Right ventricle myocardium superior (tissue), 1 donor: ENCODE data around the gene OR13J1. TPM values are rescaled to one million over a fixed set of nuclear protein-coding genes. Genes with fewer than 3 reads are reported as not detected.

Experiments
- ATAC-seq: fragments of 200-7000 bp; cut with Tn5 transposase; one replicate; pipeline ENCODE4 v1.9.1; 2020; ENCODE audit warnings: mild to moderate bottlenecking; ENCODE audit not compliant: poor library complexity
- DNase-seq: peaks from one replicate; pipeline ENCODE4 v3.0.0-alpha.2; 2020
- intact Hi-C: fragments of 100-400 bp; cut with DNase I; formaldehyde crosslinking; loops from one replicate; pipeline ENCODE4 v1.11.2; 2022
- total RNA-seq: library from RNA; stranded (reverse); fragmentation: NEBNext Ultra II Directional; extraction: Animal tissue kit (Norgen Biotek cat#: 25700); gene quantifications from one replicate; pipeline ENCODE4 v1.2.1, GENCODE V29; 2021
- donor health status: DM: no; HTN: yes; CAD: no; lungs with severe emphysema.

Gene OR13J1
- total RNA-seq, 1 donor from 2014 or later, result not detected

DNA sequence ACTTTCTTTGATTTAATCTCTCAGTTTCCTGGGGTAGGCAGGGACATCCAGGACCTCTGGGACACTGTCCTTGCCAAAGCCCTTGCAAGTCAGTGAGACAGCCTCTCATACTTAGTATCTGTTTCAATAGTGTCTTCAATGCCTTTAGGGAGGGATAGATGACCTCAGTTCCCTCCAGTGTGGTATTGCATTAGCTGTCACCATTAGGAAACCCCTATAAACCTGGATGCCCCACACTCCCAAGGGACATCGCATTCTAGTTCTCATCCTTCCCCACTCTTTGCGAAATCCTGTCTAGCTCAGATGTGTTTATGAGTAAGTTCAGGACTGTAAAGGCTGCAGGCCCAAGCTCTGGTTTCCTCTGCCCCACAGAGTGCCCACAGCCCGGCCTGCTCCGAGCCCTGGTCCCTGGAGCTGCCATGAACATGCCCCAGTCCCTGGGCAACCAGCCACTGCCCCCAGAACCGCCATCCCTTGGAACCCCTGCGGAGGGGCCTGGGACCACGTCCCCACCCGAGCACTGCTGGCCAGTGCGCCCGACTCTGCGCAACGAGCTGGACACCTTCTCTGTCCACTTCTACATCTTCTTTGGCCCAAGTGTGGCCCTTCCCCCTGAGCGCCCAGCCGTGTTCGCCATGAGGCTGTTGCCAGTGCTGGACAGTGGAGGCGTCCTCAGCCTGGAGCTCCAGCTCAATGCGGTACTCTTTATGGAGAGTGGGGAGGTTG, 28.0 kb downstream of the OR13J1 start:
- ATAC-seq, result no peak
- intact Hi-C loops, result no loop called here
- no peak for DNase-seq

DNA sequence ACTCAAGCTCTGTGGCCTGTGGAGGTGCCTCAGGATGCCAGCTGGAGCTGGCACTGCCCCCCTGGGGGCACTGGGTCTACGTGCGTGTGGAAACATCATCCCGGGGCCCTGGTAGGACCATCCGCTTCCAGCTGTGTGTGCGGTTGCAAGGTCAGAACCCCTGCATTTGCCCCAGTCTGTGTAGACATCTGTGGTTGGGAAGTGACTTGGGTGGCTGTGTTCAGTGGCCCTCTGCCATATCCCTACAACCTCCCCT, 28.6 kb downstream of the OR13J1 start:
- ATAC-seq, result no peak

DNA sequence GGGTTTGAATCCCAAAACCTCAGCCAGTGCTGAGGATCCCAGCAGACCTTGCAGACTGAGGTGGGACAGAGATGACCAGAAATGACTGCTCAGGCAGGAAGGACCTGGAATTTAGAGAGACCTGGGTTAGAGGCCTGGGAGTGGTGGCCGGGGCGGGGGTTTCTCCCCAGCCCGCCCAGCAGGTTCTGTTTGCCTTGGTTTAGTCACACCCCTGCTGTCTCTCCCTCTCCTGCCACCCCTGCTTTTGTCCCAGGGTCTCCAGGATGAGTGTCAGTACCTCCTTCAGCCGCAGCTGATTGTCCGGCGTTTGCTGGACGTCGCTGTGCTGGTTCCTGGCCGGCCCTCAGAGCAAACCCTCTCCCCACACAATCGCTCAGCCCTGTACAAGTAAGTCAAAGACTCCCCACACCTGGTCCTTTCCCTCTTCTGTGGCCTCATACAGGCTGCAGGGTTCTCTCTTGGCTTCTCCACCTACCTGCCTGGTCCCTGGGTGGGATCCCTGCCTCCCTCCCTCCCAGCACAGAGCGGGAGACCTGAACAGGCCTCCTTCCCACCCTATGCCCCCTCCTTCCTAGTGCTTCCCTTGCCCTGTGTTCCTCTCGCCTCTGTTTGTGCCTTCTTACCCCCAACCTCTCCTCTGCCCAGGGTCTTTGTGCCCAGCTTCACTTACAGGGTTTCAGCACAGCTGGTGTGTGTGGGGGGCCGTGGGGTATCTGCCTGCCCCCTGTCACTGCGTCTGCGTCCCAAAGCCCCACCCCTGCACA, 29.1 kb downstream of the OR13J1 start:
- ATAC-seq, result no peak
- intact Hi-C loops, result no loop called here
- DNase-seq, result no peak

More for the DNA sequence above, 28.6 kb downstream of the OR13J1 start:
- no peak for DNase-seq
- intact Hi-C loops, result no loop called here

DNA sequence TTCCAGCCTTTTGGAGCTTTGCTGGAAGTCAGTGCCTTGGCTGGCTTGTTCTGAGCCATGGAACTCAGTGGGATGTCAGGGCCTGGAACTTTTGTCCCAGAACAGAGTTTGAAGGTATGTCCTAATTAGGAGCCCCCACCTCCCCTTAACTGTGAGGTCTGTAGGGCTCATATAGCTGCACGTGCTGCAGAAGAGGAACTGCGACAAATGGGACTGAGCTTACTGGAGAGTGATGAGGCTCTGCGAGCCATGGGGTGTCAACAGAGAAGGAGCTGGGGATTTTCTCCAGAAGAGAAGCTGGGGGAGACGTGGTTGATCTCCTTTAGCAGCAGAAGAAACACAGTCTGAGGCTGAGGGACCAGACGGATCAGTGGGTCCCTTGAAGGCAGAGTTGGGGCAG, 30.3 kb downstream of the OR13J1 start:
- DNase-seq, result no peak
- intact Hi-C loops, result no loop called here

DNA sequence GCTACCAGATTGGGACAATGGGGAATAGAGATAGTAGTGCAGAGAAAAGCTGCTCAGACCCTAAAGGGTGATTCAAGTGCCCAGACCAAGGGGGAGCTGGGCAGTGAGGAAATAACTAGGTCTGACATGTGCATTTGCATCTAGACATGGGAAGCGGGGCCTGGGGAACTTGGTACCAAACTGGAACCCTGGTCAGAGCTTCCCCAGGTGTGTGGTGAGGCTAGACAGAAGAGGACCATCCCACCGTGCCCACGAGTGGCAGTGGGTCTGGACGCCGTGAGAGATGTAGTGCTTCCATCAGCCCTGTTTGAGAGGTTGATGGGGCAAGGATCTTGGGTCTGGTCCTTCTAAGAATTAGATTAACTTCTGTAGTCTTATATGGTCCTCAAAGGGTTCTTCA, 33.6 kb downstream of the OR13J1 start:
- DNase-seq (no peak), ATAC-seq (no peak)
- intact Hi-C loops, result no loop called here

More for the DNA sequence above, 30.3 kb downstream of the OR13J1 start:
- ATAC-seq, result no peak

DNA sequence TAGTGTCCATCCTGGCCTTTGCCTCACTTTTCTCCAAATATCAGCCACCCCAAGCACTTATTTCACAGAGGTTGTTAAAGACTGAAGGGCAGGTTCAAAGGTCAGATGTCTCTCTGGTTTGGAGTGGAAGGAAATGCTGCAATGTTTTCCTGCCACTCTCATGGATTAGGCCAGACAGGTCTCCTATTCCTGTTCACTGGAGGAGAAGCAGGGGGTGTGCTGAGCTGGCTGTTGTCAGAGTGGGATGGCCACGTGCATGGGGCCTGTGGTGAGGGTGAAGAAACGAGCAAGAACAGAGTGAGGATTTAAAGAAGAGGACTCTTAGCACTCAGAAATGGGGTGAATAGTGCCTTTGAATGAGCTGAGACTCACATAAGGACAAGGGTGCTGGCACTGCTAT, 34.4 kb downstream of the OR13J1 start:
- intact Hi-C loops, result no loop called here
- no peak for ATAC-seq
- no peak for DNase-seq

DNA sequence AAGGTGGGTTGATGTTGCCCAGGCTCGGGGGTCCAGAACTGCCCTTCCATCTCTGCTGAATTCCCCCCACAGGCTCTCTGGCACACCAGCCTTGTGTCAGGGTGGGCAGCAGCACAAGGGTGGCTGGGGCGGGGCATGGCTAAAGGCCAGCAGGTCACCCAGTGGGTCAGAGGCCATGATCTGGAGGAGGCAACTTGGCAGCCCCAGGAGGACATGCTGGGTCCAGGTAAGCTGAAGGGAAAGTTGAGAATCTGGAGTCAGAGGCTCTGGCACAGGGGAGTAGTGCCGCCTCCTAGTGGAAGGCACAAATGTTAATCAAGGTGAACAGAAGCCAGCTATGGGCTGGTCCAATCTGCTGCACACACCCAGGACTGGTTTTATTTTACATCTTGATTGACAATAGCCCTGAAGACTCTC, 35.0 kb downstream of the OR13J1 start:
- intact Hi-C loops, result no loop called here

DNA sequence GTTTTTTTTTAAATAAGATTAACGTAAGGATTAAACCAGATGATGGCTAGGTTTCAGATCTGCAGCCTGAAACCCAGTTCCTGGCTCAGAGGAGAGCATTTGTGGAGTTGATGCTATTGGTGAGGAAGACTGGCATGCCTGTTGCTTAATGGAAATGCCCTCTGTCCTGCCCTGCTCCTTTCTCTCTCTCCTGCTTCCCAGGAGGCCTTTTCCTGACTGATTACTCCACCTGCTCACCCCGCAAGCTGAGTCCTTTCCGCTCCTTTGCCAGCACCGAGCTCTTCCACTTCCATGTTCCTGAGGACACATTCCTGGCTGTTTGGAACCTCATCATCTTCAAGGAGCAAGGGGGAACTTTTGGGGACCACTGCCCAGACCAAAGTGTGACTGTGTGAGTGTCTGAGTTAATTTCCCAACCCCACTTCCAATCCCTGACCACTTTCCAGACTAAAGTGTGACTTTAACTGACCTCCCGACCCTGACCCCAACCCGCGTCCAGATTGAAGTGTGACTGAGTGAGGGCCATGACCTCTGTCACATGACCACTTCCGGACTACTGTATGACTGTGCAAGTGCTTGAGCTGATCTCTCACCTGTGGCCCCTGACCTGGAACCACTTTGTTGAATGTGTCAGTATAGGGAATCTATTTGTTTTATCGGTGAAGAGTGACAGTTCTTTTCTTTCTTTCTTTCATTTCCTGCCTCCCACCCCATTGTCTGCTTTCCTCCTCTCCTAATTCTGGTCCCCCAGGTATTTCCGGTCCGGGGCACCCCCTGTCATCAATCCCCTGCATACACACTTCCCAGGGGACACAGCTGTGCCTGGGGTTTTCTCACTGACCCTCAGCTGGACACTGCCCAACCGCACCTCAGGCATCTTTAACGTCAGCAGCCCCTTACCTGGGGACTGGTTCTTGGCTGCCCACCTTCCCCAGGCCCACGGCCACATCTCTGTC, 35.7 kb downstream of the OR13J1 start:
- intact Hi-C loops, result no loop called here
- no peak for DNase-seq
- no peak for ATAC-seq

More for the DNA sequence above, 35.0 kb downstream of the OR13J1 start:
- ATAC-seq (no peak), DNase-seq (no peak)

DNA sequence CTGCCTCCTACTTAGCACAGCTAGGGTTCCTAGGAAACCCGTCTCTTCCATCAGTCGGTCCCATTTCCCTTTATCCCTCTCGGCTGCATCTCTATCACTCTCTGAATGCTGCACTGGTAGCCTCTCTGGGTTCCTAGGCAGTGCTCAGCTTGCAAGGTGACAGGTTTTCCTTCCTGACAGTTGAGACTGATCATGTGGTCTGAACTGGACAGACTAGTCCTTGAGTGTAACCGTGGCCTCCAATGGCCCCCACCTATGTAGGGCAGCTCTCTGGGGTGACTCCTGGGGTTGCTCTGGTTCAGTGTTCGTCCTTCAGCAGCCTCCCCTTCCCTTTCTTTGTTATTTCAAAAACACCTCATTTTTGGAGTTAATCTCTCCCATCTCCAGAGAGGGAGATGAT, 37.4 kb downstream of the OR13J1 start:
- intact Hi-C loops, result no loop called here
- ATAC-seq (no peak), DNase-seq (no peak)

DNA sequence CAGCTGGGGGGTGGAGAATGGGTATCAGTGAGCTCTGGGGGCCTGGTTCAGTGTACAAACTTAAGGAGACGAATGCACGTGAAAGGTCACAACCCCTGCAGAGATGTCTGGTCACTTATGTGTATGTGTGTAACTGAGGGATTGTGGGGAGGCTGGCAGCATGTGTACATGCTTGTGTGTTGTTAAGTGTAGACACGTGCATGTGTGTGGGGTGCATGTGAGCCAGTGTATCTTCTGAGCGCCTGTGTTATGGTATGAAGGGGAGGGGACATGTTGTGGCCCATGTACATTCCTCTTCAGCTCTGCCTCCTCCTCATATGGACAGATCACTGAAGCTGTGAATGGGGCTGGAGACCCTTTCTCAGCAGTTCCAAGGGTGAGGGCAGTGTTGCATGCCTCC, 39.2 kb downstream of the OR13J1 start:
- no peak for ATAC-seq
- intact Hi-C loops, result no loop called here
- no peak for DNase-seq

DNA sequence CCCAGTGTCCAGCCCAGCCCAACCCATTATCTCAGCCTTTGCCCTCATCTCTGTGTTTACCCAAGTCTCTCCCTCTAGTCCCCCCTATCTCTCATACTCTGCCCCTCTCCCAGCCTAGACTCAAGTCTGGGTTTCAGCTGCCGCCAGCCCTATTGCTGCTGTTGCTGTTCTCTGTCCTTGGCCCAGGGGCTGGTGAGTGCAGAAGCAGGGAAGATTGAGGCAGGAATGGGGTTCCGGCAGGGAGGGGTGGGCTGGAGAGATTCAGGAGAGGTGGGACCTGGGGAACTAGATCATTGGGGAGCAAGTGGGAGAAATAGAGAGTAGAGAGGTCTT, 40.5 kb downstream of the OR13J1 start:
- ATAC-seq (no peak), DNase-seq (no peak)
- intact Hi-C loops, result loop anchor here (5.0 kb wide), 1 partner anchor 37 kb away; the partner anchor contains the start of gene NPR2

DNA sequence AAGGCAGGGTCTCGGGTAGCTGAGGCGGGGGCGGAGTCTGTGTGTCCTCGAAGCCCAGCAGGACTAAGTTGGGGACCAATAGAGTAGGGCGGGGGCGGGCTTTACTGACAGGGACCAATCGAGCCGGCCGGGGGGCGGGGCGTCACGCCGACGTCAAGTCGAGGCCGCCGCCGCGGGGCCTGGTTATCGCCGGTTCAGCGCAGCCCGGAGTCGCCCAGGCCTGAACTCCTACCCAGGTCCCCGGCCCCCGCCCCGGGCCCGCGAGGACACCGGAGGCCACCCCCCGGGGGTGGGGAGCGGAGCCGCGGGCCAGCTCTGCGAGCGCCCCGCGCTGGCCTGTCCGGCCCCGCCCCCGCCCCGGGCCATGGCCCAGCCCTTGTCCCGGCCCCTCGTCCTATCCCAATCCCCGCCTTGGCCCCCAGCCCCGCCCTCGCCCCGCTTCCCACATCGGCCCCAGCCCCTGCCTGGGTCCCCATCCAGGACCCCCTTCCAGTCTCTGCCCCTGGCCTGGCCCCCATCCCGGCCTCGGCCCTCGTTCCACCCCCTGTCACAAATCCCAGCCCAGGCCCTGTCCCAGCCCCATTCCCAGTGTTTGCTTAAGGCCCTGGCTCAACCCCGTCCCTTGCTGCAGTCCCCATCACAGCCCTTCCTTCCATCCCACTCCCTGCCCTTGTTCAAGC, 41.0 kb downstream of the OR13J1 start, which contains the start of gene TMEM8B:
Gene TMEM8B, plus strand, starts transcription at position 145 of the 680 bp plus-strand sequence. Its CDS starts 220 bp downstream, at position 365.
- intact Hi-C loops, result loop anchor here (5.0 kb wide), 1 partner anchor 37 kb away; the partner anchor contains the start of gene NPR2
- peak; percentile 93 for ATAC-seq
- DNase-seq, result peak; percentile 99

DNA sequence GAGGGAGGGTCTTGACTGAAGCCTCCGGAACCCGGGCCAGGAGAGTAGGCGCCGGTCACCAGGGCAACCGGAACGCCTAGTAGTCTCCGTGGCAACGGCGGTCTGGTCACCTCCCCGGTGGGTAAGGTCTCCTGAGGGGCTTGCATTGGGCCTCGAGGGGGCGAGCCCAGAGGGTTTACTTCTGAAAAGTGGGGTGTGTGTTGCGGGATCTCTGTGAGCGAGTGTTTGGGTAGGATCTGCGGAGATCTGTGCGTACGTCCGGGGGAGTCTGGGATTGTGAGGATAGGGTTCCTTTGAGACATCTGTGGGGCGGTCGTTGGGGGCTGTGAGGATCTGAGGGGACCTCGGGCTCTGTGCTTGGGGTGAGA, 41.5 kb downstream of the OR13J1 start, which contains the start of gene FAM221B:
Gene FAM221B, minus strand, starts transcription at position 17 of the 368 bp plus-strand sequence. CDS start 2,571 bp downstream, outside the sequence.
- DNase-seq (no peak), ATAC-seq (no peak)

DNA sequence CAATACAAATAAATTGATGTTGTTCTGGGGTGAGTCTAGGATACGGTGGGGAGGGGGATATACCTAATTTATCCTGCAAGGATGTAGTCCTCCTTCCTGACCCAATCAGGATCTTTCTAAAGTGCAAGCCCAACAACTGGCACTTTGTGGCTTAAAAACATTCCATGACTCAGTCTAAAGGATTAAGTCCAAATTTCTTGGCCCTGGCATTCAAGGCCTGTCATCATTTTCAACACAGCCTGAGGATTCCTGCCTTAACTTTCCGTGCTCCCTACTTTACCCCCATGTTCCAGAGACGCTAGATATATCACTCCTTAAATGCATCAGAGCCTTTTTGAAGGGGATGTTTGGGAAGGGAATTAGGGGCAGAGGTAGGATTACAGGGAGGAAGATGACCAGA, 42.7 kb downstream of the OR13J1 start:
- intact Hi-C loops, result loop anchor here (5.0 kb wide), 1 partner anchor 35 kb away; the partner anchor contains the start of gene NPR2
- no peak for DNase-seq
- ATAC-seq, result no peak

More for the DNA sequence above, 41.5 kb downstream of the OR13J1 start, which contains the start of gene FAM221B:
- intact Hi-C loops, result loop anchor here (5.0 kb wide), 1 partner anchor 36 kb away; the partner anchor contains the start of gene NPR2

DNA sequence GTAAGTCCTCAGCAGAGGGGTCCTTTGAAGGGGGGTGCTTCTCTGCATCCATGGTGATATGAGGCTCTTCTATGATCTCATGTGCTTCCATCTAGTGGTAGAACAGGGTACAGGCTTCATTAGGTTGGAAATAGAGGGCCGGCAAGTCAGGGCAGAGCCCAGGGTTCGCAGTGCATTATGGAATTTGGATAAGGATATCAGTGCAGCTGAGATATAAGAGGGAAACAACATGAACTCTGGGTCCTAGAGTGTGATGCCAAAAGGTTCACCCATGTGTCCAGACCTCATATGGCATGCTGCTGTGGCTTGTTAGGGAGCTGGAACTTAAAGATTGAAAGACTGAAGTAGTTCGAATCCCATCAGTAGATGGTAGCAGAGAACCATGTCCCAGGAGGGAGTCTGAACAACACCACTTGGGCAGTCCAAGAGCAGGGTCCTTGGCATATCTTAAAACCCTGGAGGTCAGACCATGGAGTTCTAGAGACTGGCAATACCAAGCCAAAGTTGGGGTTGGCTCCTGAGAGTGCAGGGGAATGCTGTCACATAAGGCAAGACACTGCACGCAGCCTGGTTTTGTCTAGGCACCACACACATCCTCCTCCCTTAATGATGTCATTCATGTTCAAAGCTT, 44.0 kb downstream of the OR13J1 start:
- intact Hi-C loops, result loop anchor here (5.0 kb wide), 1 partner anchor 34 kb away; the partner anchor contains the start of gene NPR2
- no peak for DNase-seq
- ATAC-seq, result peak; percentile 41

DNA sequence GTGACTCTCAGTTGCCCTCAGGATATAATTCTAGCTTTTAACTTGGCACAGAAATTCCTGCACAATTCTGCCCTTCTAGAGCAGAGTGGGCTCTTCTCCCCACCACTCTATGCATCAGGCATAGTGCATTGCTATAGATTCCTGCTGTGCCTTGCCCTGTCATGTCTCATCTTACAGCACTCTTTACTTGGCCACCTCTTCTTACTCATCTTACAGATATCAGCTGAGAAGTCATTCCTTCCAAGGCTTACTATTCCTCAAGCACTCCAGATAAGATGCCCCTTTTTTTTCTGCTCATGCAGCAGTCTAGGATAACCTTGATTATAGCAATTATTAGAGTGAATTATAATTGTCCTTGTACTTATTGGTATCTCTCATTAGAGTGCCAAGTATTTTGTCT, 47.3 kb downstream of the OR13J1 start:
- ATAC-seq (no peak), DNase-seq (no peak)
- intact Hi-C loops, result no loop called here

DNA sequence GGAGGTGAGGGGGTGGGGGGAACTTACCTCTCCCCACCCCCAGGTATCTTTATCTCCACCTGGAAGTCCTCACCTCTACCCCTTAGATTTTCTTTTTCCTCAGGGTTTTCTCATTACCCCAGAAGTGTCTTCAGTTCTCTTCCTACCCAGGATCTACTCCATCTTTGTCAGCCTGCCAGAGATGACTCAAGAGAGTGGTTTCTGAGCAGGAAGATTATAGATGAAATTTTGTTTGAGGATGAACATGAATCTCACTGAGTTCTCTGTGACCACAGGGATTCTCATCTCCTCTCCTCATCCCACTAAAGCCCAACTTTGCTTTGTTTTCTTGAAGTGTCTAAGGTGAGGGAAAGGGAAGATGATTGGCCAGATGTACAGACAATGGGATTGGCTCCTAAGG, 50.1 kb downstream of the OR13J1 start:
- intact Hi-C loops, result no loop called here
- ATAC-seq (no peak), DNase-seq (no peak)
